ENCODE results near the gene MPPED2.

MPPED2 gene

GRCh38 chr11:30586251-30587144, at the start of gene MPPED2:
TSS of gene MPPED2 (minus strand) at chr11:30586353. CDS start at chr11:30580373, 5,980 bp downstream.
- DNase-seq = peak; percentile 89

- DNase-seq = peak; percentile 88
Observed at GRCh38 chr11:30635401-30635989, 49.3 kb upstream of the MPPED2 start.

- no peak for DNase-seq
Observed at GRCh38 chr11:30631148-30631547, 45.0 kb upstream of the MPPED2 start.

GRCh38 chr11:30619767-30620166, 33.6 kb upstream of the MPPED2 start:
- DNase-seq = no peak

- DNase-seq = no peak
Observed at GRCh38 chr11:30617762-30618161, 31.6 kb upstream of the MPPED2 start.

GRCh38 chr11:30610628-30611027, 24.5 kb upstream of the MPPED2 start:
- no peak for DNase-seq

- no peak for DNase-seq
Observed at GRCh38 chr11:30608534-30608933, 22.4 kb upstream of the MPPED2 start.

GRCh38 chr11:30605036-30605605, 19.0 kb upstream of the MPPED2 start:
- no peak for DNase-seq

- no peak for DNase-seq
Observed at GRCh38 chr11:30603357-30603756, 17.2 kb upstream of the MPPED2 start.

GRCh38 chr11:30596832-30597231, 10.7 kb upstream of the MPPED2 start:
- no peak for DNase-seq

- DNase-seq = no peak
Observed at GRCh38 chr11:30595934-30596333, 9.8 kb upstream of the MPPED2 start.

GRCh38 chr11:30594646-30595411, 8.7 kb upstream of the MPPED2 start:
- no peak for DNase-seq

- peak; percentile 32 for DNase-seq
Observed at GRCh38 chr11:30587269-30587812, 1.2 kb upstream of the MPPED2 start.

- DNase-seq = no peak
Observed at GRCh38 chr11:30585892-30586250, 282 bp downstream of the MPPED2 start.

- peak; percentile 84 for DNase-seq
Observed at GRCh38 chr11:30585125-30585891, 845 bp downstream of the MPPED2 start.

GRCh38 chr11:30583476-30584280, 2.5 kb downstream of the MPPED2 start:
- peak; percentile 63 for DNase-seq

- DNase-seq = no peak
Observed at GRCh38 chr11:30582726-30583125, 3.4 kb downstream of the MPPED2 start.

GRCh38 chr11:30581675-30582074, 4.5 kb downstream of the MPPED2 start:
- DNase-seq = no peak

- DNase-seq = no peak
Observed at GRCh38 chr11:30580573-30580972, 5.6 kb downstream of the MPPED2 start.

GRCh38 chr11:30579415-30580175, 6.6 kb downstream of the MPPED2 start:
- DNase-seq = peak; percentile 52

All from retina (tissue), 1 donor.